ENCODE measurements around the gene VIP. TPM values are rescaled to one million over a fixed set of nuclear protein-coding genes. Genes with fewer than 3 reads are reported as not detected.

The VIP gene
- total and polyA plus RNA-seq, 2 of the 4 experiments (the other 2 are of a cell fraction), result not detected

- H3K4ac ChIP-seq (ENCODE audit: low read depth, low read length), result no peak overlapping the region
- ATAC-seq (ENCODE audit: low read depth) (no peak), DNase-seq (peak; percentile 12)
- H3K9ac ChIP-seq (ENCODE audit: low read depth, low read length), result no peak overlapping the region
- H3K9me1 ChIP-seq (ENCODE audit: insufficient read depth, low read length), result no peaks in the 10 kb centered on the region; the same call in 1 of the 2 replicates
- H4K8ac ChIP-seq (ENCODE audit: low read depth in 2 of 2, low read length in 2 of 2), result no peak overlapping the region
- H3K27ac ChIP-seq (ENCODE audit: insufficient read depth, low read length), result no peak overlapping the region
- no peak overlapping the region for H2AK9ac ChIP-seq (replicated peaks; ENCODE audit: low read depth, low read length, poor library complexity)
- no peak overlapping the region for H2BK120ac ChIP-seq (ENCODE audit: low read depth, low read length)
- dilution Hi-C loops (cut with HindIII; ENCODE audit: low sequenced_read_pairs, unreplicated experiment) (no loop called here), in situ Hi-C loops (cut with MboI; ENCODE audit: low sequenced_read_pairs) (no loop called here), intact Hi-C loops (cut with micrococcal nuclease) (no loop called here)
- no peak overlapping the region for H4K91ac ChIP-seq (ENCODE audit: insufficient read depth, low read depth, low read length)
- H2BK15ac ChIP-seq (ENCODE audit: low read depth, low read length), result no peak overlapping the region
- no peaks in the 10 kb centered on the region for H4K20me1 ChIP-seq (ENCODE audit: insufficient read depth, low read length)
- WGBS, 2 experiments (ENCODE audit: extremely low coverage in 2 of 2, insufficient read length in 1 of 2), result no CpG with 5 or more reads among the region's 3 CpGs
- H3K14ac ChIP-seq (replicated peaks; ENCODE audit: low read depth, low read length), result no peak overlapping the region
- no TSS peak for BruUV-seq (replicated peaks)
- ChIA-PET POLR2A (ENCODE audit: unreplicated experiment) (no interaction called here), CTCF (no interaction called here)
- no peak overlapping the region for H3K56ac ChIP-seq (ENCODE audit: extremely low read depth, insufficient read depth, low read length)
- TF ChIP-seq RFX5 (IDR thresholded peaks at IDR 0.05; ENCODE audit: low read depth, low read length) (no peak), FOS (IDR thresholded peaks at IDR 0.05; ENCODE audit: low read depth, low read length) (no peak), ELK1 (IDR thresholded peaks at IDR 0.05; ENCODE audit: borderline replicate concordance, low read depth, low read length) (no peak), MAFK (IDR thresholded peaks at IDR 0.05; ENCODE audit: low read depth, low read length) (no peak), NFE2L2 (IDR thresholded peaks at IDR 0.05; ENCODE audit: low read depth, low read length) (no peak), USF2 (IDR thresholded peaks at IDR 0.05; ENCODE audit: low read depth, low read length) (no peak), RCOR1 (IDR thresholded peaks at IDR 0.05; ENCODE audit: insufficient replicate concordance, low read length) (no peak), CEBPB (IDR thresholded peaks at IDR 0.05; ENCODE audit: low read depth, low read length) (no peak), MAZ (IDR thresholded peaks at IDR 0.05; ENCODE audit: borderline replicate concordance, low read depth, low read length) (no peak), CHD1 (IDR thresholded peaks at IDR 0.05; ENCODE audit: low read depth, low read length) (no peak), MXI1 (IDR thresholded peaks at IDR 0.05; ENCODE audit: borderline replicate concordance, low read depth, low read length) (no peak)
- TF ChIP-seq, protein P1, sequence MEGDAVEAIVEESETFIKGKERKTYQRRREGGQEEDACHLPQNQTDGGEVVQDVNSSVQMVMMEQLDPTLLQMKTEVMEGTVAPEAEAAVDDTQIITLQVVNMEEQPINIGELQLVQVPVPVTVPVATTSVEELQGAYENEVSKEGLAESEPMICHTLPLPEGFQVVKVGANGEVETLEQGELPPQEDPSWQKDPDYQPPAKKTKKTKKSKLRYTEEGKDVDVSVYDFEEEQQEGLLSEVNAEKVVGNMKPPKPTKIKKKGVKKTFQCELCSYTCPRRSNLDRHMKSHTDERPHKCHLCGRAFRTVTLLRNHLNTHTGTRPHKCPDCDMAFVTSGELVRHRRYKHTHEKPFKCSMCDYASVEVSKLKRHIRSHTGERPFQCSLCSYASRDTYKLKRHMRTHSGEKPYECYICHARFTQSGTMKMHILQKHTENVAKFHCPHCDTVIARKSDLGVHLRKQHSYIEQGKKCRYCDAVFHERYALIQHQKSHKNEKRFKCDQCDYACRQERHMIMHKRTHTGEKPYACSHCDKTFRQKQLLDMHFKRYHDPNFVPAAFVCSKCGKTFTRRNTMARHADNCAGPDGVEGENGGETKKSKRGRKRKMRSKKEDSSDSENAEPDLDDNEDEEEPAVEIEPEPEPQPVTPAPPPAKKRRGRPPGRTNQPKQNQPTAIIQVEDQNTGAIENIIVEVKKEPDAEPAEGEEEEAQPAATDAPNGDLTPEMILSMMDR (conservative IDR thresholded peaks at IDR 0.05; ENCODE audit: low read depth, low read length), result no peak
- no peaks in the 10 kb centered on the region for H3K36me3 ChIP-seq (ENCODE audit: control insufficient read depth, insufficient read depth, low read length)
- H3K4me3 ChIP-seq (ENCODE audit: insufficient read depth, low read depth, low read length), result no peak overlapping the region
- H2AK5ac ChIP-seq (ENCODE audit: low read depth, low read length), result no peak overlapping the region
- no peaks in the 10 kb centered on the region for H3K79me1 ChIP-seq (ENCODE audit: low read depth in 1 of 2, low read length in 2 of 2)
- no peak overlapping the region for H3K23ac ChIP-seq (ENCODE audit: low read depth, low read length)
- H3K18ac ChIP-seq (ENCODE audit: low read depth, low read length), result no peak overlapping the region
- peaks cover 1% of the 10 kb centered on the region; the same call in 1 of the 2 replicates for H3K4me1 ChIP-seq (ENCODE audit: control insufficient read depth, insufficient read depth, low read length)
- no peak overlapping the region for H2AFZ ChIP-seq (replicated peaks; ENCODE audit: low read length, poor library complexity)
- no peaks in the 10 kb centered on the region for H3K27me3 ChIP-seq (ENCODE audit: control insufficient read depth, insufficient read depth, low read length)
- no peak overlapping the region for H2BK20ac ChIP-seq (ENCODE audit: low read depth, low read length)
- no peak overlapping the region for H3K4me2 ChIP-seq (ENCODE audit: low read depth, low read length)
- no peaks in the 10 kb centered on the region for H3K9me3 ChIP-seq (ENCODE audit: control insufficient read depth, insufficient read depth, low read length)
- no peak overlapping the region for H2BK5ac ChIP-seq (ENCODE audit: low read depth, low read length, poor library complexity, severe bottlenecking)
- no peak overlapping the region for H4K5ac ChIP-seq (ENCODE audit: low read depth, low read length)
These were observed 29.6 kb upstream of the VIP start for GRCh38 chr6:152720974-152721373.
